DLD1 (cell line): ENCODE data around the gene OSCAR.
"Not testable (repeated sequence)": the region's sequence is repeated elsewhere in the genome, so short reads cannot be mapped to it uniquely, and the experiment has no call there.

Source experiments
- in situ Hi-C: cut with HindIII; loops from 2 replicates; pipeline ENCODE4 v1.10.0; 2017; ENCODE audit warnings: low sequenced_read_pairs

Gene OSCAR

GRCh38 chr19:54127688-54128440 is 27.3 kb upstream of the OSCAR start:
- in situ Hi-C loops = no loop called here

DNA sequence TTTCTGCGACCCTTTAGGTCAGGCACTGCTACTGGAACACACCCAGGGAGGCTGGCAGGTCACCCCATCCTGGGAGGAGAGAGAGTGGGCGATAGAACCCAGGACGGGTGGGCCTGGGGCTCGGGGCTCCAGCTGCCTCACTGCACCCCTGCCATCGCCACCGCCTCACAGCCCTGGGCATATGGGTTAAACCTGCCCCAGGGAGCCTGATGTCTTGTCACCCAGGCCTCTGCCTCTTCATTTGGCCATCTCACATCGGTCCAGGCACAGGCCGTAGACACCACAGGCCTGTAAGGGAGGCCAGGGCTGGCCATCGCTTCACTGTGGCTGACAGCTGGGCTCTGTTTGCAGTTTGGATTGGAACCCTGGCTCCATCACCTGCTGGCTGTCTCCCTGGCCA is 25.1 kb upstream of the OSCAR start:
- in situ Hi-C loops = no loop called here

GRCh38 chr19:54124393-54124792 is 23.8 kb upstream of the OSCAR start:
- in situ Hi-C loops = no loop called here

- in situ Hi-C loops = no loop called here
Measured at GRCh38 chr19:54123682-54124081, 23.1 kb upstream of the OSCAR start.

- in situ Hi-C loops = no loop called here
Measured at GRCh38 chr19:54121259-54121658, 20.7 kb upstream of the OSCAR start.

DNA sequence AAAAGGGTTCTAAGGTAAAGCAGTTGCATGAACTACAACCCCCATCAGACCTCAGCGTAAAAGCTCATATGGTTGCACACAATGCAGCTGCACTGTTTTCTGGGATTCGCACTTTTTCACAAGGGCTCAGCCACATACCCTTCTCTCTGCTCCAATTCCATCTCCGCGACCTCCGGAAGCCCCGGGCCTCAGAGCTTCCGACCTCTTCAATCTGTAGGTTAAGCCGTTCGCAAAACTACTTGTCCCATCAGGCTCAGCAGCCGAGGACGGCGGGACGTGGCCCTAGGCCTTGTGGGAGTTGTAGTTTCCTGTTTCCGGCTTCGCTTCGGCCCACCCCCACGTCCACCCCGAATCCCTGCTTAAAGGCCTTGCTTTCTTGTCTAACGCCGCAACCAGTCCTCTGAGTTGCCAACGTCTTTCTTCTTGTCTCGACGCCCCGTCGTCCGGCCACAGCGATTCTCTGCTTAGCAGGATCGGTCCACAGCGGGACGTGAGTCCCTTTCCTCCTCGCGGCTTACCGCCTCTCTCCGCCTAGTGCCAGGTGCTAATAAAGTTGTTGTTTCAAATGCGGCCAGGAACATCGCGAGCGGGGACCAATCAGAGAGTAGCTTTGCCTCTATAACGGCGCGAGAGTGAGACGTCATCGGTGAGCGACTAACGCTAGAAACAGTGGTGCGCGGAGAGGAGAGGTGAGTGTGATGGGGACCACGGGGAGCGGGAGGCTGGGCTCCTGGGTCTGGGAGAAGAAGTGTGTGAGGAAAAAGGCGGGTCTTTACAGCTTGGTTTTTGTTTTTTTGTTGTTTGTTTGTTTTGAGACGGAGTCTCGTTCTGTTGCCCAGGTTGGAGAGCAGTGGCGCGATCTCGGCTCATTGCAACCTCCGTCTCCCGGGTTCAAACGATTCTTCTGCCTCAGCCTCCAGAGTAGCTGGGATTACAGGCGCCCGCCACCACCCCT is 14.8 kb upstream of the OSCAR start, which contains the start of the genes PRPF31 and TFPT:
Gene PRPF31, plus strand, starts transcription at position 646 of the 955 bp plus-strand sequence. CDS start 2,525 bp downstream, outside the sequence.
Gene TFPT, minus strand, starts transcription at position 549 of the 955 bp plus-strand sequence. Its CDS starts 388 bp downstream, at position 161.
- in situ Hi-C loops = no loop called here

GRCh38 chr19:54114340-54115108 is 13.9 kb upstream of the OSCAR start:
- in situ Hi-C loops = no loop called here

DNA sequence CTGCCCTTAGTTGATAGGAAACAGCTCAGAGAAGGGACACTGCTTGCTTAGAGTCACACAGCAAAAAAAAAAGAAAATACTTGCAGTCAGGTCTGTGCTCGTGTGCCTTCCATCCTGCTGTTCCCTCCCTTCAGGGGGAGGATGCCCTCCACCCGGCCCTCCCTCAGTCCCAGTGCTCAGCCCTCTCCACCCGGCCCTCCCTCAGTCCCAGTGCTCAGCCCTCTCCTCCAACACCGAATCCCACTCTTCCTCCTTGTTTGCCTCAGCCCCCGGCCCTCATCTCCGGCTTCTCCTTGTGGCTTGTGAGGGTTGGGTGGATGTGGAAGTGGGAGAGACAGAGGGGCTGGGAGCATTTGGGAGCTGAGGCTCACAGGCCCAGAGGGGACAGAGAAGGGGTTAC is 9.0 kb upstream of the OSCAR start:
- in situ Hi-C loops = no loop called here

DNA sequence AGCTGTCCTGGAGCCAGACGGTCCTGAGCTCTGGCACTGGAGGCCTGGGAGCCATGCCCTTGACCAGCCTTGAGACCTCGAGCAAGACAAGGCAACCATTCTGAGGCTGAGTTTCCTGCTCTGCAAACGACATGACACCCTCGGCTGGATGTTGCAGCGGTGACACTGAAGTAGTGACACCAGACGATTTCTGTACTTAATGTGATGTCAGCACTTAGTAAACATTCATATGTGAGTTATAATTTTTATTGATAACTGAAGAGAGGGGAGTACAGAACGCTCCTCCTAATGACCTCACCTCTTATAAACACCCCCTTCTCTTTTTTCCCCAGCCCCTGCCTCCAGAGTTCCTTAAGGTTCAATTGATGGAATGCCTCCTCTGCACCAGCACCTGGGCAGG is 7.9 kb upstream of the OSCAR start:
- in situ Hi-C loops = no loop called here

DNA sequence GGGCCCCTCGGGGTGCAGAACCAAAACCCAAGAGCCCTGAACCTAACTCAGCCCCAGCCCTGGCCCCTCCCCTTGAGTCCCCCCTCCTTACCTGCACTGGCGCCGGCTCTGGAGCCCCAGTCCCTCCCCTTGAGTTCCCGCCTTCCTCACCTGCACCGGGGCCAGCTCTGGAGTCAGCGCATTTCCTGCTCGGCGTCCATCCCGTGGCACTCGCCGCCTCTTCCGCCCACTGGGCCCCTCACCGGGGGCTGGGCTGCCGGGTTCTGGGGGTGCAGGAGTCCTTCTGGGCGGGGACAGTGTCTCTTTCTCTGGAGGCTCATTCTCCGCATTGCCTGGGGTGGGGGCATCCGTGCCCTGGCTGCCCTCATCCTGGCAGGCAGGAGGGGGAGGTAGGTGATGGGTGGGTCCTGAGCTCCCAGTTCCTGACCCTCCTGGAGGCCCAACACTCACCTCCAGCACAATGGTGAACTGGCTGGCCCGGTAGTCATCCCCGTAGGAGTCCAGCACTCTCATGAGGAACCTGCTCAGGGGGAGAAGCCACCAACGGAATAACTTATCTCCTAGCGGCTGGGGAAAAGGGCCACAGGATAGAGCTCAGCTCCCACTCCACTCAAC is 7.4 kb upstream of the OSCAR start:
- in situ Hi-C loops = no loop called here

- in situ Hi-C loops = no loop called here
Measured at GRCh38 chr19:54106716-54107115, 6.1 kb upstream of the OSCAR start.

DNA sequence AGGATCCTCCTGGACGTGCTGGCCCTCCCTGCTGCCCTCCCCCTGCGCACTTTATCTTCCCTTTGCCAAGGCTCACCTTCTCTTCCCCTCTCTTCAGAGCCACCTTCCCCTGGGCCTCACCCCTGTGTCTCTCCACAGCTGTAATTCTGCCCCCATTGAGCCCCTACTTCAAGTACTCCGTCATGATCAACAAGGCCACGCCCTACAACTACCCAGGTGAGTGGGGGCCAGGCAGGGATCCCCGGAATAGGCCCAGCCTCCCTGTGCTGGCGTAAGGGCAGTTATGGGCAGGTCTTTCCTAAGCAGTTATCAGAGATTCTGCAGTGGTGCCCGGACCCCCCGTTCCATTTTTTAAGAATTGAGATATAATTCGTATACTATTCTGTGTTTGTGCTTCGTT is 5.2 kb upstream of the OSCAR start:
- in situ Hi-C loops = no loop called here

GRCh38 chr19:54104998-54105715 is 4.6 kb upstream of the OSCAR start:
- in situ Hi-C loops = no loop called here

- in situ Hi-C loops = no loop called here
Measured at GRCh38 chr19:54102421-54103169, 2.0 kb upstream of the OSCAR start, which contains the start of gene NDUFA3. NDUFA3 (plus strand) TSS chr19:54102855; CDS start chr19:54102879, 24 bp downstream.

- in situ Hi-C loops = not testable (repeated sequence)
Measured at GRCh38 chr19:54099903-54100255, 724 bp downstream of the OSCAR start.

- in situ Hi-C loops = no loop called here
Measured at GRCh38 chr19:54099190-54099902, 1.3 kb downstream of the OSCAR start.

GRCh38 chr19:54096617-54097106 is 3.9 kb downstream of the OSCAR start:
- in situ Hi-C loops = no loop called here

- in situ Hi-C loops = not testable (repeated sequence)
Measured at GRCh38 chr19:54095859-54096616, 4.6 kb downstream of the OSCAR start.
